Right atrium auricular region (tissue), 2 donors: ENCODE data around the gene TRIP10. TPM values are rescaled to one million over a fixed set of nuclear protein-coding genes. Genes with fewer than 3 reads are reported as not detected.

Experiments
- DNase-seq: peaks from one replicate; pipeline ENCODE4 v3.0.0-alpha.2; 2019; ENCODE audit warnings: low spot score
- H3K27ac ChIP-seq, 2 donors: fragments of 200-600 bp; sonication (generic); 1 replicate in 1 of 2; 2 replicates in 1 of 2; pipeline ENCODE4 v1.5.1; 2016 to 2019
- H3K27me3 ChIP-seq, 2 donors: fragments of 200-600 bp; sonication (generic); one replicate each; pipeline versions ENCODE4 v1.5.1 to v1.6.0; 2017 to 2019
- H3K36me3 ChIP-seq: fragments of 200-600 bp; sonication (generic); one replicate; pipeline ENCODE4 v1.5.1; 2016
- H3K4me1 ChIP-seq, 2 donors: fragments of 200-600 bp; sonication (generic); one replicate each; pipeline versions ENCODE4 v1.5.1 to v1.6.0; 2017 to 2019
- H3K4me3 ChIP-seq, 2 donors: fragments of 200-600 bp; sonication (generic); 1 replicate in 1 of 2; 2 replicates in 1 of 2; pipeline ENCODE4 v1.5.1; 2017 to 2019; ENCODE audit warnings: mild to moderate bottlenecking in 1 of 2, moderate library complexity in 1 of 2
- H3K9me3 ChIP-seq, 2 donors: fragments of 200-600 bp; sonication (generic); one replicate each; pipeline ENCODE4 v1.5.1; 2019
- microRNA-seq, 2 donors: library from miRNA; unstranded; fragments of <30 nt; microRNA quantifications; one replicate each; pipeline ENCODE4, GENCODE V29; 2016 to 2017; ENCODE audit warnings: borderline number of aligned reads in 2 of 2, borderline replicate concordance in 1 of 2
- total RNA-seq, 2 donors: library from RNA; depleted of rRNA; stranded (reverse); fragments of >200 nt; gene quantifications; one replicate each; pipeline ENCODE4 v1.1.0, GENCODE V29; 2016
- TF ChIP-seq, protein P1 (sequence below), 2 donors: fragments of 200-600 bp; sonication (generic); IDR thresholded peaks; one replicate each; pipeline ENCODE4 v1.5.1; 2019; ENCODE audit warnings: antibody characterized with exemption in 2 of 2

Gene TRIP10
- total RNA-seq, 2 donors from 2014 or later: 39.6 to 65.3 TPM

GRCh38 chr19:6800991-6801484 lies 61.6 kb downstream of the TRIP10 start:
- Histone ChIP-seq H3K4me1 (peaks cover 0 to 7% of the 10 kb centered on the region in 2 donors), H3K9me3 (no peaks in the 10 kb centered on the region), H3K36me3 (no peaks in the 10 kb centered on the region), H3K27ac (no peak overlapping the region), H3K4me3 (peak overlapping the region in 1 of 2 donors; percentile 31), H3K27me3 (no peaks in the 10 kb centered on the region)
- TF ChIP-seq, protein P1, sequence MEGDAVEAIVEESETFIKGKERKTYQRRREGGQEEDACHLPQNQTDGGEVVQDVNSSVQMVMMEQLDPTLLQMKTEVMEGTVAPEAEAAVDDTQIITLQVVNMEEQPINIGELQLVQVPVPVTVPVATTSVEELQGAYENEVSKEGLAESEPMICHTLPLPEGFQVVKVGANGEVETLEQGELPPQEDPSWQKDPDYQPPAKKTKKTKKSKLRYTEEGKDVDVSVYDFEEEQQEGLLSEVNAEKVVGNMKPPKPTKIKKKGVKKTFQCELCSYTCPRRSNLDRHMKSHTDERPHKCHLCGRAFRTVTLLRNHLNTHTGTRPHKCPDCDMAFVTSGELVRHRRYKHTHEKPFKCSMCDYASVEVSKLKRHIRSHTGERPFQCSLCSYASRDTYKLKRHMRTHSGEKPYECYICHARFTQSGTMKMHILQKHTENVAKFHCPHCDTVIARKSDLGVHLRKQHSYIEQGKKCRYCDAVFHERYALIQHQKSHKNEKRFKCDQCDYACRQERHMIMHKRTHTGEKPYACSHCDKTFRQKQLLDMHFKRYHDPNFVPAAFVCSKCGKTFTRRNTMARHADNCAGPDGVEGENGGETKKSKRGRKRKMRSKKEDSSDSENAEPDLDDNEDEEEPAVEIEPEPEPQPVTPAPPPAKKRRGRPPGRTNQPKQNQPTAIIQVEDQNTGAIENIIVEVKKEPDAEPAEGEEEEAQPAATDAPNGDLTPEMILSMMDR (IDR thresholded peaks at IDR 0.05): no peak
- DNase-seq: no peak

Small RNA genes lying within 50 kb of the gene (microRNA-seq; reads per million reads assigned to microRNA genes)
- gene MIR6791: 0 to 0.71 reads per million in 2 donors

Other genes starting within 250 kb of the TRIP10 start
- 1 to 10 TPM in 1 of 2 donors, under 1 TPM in 1; 0.83 to 2.3 TPM for gene TUBB4A, start 237.4 kb upstream of the TRIP10 start, total RNA-seq
- under 1 TPM in 1 of 2 donors, not detected in 1; 0.43 TPM for gene TNFSF9, start 208.7 kb upstream of the TRIP10 start, total RNA-seq
- gene CD70, start 148.5 kb upstream of the TRIP10 start, total RNA-seq: not detected
- gene TNFSF14, start 69.5 kb upstream of the TRIP10 start, total RNA-seq: 1 to 10 TPM in 1 of 2 donors, under 1 TPM in 1; 0.63 to 1.3 TPM
- 1,000 to 10,000 TPM in 1 of 2 donors, 100 to 1,000 TPM in 1; 419 to 1,709 TPM for gene C3, start 19.0 kb upstream of the TRIP10 start, total RNA-seq
- 10 to 100 TPM; 40.3 to 41.3 TPM for gene GPR108, start 2.1 kb upstream of the TRIP10 start, total RNA-seq
- gene SH2D3A, start 27.8 kb downstream of the TRIP10 start, total RNA-seq: not detected
- 1 to 10 TPM in 1 of 2 donors, under 1 TPM in 1; 0.52 to 1.4 TPM for gene VAV1, start 33.0 kb downstream of the TRIP10 start, total RNA-seq
- gene ADGRE1, start 147.9 kb downstream of the TRIP10 start, total RNA-seq: not detected